ENCODE results near the gene WDR7.

DNA sequence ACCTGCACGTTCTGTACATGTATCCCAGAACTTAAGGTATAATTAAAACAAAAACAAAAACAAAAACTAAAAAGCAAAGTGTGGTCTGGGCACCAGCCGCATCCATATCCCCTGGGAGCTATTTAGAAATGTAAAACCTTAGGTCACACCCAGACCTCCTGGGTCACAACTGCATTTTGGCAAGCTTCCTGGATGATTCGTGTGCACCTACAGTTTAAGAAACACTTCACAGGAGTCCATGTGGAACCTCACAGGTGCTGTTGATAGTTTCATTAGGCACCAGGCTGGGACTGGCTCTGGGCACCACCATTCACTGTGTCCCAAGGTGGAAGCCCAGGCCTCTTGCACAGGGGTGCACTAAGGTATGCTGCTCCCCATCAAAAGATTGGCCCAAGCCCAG is 392.1 kb downstream of the WDR7 start:
- TF ChIP-seq POLR2A (IDR thresholded peaks at IDR 0.05) (no peak), POLR2AphosphoS5 (IDR thresholded peaks at IDR 0.05) (no peak), EP300 (IDR thresholded peaks at IDR 0.05) (no peak)
- TF ChIP-seq, protein P1, sequence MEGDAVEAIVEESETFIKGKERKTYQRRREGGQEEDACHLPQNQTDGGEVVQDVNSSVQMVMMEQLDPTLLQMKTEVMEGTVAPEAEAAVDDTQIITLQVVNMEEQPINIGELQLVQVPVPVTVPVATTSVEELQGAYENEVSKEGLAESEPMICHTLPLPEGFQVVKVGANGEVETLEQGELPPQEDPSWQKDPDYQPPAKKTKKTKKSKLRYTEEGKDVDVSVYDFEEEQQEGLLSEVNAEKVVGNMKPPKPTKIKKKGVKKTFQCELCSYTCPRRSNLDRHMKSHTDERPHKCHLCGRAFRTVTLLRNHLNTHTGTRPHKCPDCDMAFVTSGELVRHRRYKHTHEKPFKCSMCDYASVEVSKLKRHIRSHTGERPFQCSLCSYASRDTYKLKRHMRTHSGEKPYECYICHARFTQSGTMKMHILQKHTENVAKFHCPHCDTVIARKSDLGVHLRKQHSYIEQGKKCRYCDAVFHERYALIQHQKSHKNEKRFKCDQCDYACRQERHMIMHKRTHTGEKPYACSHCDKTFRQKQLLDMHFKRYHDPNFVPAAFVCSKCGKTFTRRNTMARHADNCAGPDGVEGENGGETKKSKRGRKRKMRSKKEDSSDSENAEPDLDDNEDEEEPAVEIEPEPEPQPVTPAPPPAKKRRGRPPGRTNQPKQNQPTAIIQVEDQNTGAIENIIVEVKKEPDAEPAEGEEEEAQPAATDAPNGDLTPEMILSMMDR (IDR thresholded peaks at IDR 0.05): no peak
